ENCODE results near the gene KAZALD1. TPM values are rescaled to one million over a fixed set of nuclear protein-coding genes. Genes with fewer than 3 reads are reported as not detected.

The KAZALD1 gene
- total RNA-seq, 1 donor from 2014 or later: under 0.01 TPM

DNA sequence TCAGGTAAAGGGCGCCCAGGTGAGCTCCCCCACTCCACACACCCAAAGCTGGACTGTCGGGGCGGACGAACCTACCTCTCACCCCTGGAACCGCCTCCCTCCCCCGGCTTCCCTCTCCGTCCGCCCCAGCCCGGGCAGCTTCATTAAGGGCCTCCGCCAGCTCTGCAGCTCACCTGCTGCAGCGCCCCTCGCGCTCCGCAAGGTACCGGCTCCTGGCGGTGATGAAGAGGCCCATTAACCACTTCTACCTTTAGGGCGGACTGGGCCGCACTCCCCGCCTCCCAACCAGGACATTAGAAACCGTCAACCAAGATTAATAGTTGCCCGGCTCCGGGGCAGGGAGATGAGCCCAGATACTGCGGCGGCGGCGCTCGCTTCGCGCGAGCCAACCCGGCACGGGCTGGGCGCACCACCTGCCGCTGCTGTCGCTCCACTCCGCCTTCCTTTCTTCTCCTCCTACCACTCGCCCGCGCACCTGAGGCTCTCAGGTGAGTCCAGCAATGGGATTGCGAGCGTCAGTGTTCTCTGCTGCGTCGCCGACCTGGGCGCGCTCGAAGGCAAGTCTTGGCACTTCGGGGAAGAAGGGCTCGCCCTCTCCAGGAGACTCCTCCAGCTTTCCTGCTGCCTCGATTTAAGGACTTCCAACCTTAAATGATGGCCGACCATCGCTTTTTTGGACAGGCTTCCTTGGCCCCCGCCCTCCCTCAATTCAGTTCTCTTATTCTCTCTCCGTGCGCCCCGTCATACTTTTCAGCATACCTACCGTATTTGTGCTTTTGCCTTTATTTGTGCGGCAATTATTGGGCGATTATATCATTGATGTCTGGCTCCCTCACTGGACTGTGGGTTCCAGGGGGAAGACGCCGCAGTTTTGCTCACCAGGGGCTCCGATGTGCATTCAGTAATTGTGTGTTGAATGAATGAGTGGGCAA is 13.6 kb upstream of the KAZALD1 start:
- no peak for DNase-seq (ENCODE audit: low read depth in 2 of 2)

DNA sequence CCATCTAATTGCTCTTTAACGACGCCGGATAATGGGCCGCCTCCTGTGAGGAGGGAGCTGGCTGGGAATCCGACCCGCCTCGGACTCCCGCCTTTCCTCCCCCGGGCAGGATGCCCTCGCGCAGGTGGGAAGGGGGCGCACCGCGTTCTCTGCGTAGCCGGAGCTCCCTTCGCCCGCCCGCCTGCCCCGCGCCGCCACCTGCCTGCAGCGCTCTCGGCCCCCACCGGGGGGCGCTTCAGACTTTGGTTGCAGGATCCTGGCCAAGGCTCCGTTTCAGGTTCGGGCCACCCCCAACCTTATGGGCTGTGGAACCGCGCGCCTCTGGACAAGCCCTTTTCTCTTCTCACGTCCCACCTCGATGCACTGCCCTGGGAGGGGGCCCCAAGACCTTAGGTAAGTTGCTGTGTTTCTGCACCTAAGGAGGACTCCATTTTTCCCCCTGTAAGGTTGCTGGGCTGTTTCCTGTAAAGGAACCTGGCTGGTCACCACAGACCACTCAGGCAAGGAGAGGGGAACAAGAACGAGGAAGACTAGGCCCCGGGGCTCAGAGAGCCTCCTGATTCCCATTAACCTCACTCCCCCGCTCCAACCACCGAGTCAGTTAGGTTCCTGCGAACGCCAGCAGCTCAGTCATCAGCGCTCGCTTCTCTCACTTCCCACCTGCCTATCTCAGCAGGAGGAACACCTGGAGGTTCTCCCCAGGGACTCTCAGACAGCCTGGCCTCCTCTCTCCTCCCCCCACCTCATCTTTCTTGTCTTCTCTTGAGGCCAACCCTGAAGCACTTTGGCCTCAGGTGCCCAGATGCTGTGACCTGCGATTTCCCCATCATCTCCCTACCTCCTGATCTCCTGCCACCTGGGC is 11.3 kb upstream of the KAZALD1 start:
- peak; percentile 47 to 62 for DNase-seq (ENCODE audit: low read depth in 2 of 2)

DNA sequence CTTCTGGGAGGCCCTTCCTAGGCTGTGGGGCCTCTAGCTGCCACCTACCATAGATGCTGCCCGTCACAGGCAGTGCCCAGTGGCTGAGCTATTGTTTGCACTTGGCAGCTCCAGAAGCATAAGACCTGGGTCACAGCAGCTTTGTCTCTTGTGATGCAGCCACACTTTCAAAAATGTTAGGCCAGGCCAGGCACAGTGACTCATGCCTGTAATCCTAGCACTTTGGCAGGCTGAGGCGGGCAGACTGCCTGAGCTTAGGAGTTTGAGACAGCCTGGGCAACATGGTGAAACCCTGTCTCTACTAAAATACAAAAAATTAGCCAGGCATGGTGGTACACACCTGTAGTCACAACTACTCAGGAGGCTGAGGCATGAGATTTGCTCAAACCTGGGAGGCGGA is 9.5 kb upstream of the KAZALD1 start:
- peak; percentile 25 to 32 for DNase-seq (ENCODE audit: low read depth in 2 of 2)

DNA sequence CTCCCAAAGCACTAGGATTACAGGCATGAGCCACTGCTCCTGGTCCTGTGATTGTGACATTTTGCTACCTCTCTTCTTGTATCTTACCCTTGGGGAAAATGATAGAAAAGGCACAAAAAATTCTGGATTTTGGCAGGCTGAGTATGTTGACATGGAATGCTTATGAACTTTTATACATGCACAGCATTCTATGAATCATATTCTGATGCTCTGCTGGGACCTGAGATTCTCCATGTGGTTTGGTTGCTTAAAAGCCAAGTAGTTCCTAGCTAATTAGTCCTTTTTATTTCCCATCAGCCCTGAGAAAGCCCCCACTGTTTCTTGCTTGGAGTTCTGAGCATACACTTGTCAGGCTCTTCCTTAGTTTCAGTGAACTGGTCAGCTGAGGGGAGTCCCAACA is 8.3 kb upstream of the KAZALD1 start:
- no peak for DNase-seq (ENCODE audit: low read depth in 2 of 2)

DNA sequence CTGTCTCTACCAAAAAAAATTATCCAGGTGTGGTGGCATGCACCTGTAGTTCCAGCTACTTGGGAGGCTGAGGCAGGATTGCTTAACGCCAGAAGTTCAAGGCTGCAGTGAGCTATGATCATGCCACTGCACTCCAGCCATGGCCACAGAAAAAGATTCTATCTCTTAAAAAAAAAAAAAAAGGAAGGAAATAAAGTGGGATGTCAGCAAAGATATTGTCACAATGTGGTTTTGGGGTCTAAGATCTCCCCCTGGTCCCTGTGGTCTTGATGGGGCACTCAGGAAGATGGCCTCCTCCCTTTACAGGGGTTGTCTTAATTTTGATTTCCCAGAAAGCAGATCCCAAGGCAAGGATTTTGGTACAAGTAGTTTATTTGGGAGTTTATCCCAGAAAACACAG is 7.4 kb upstream of the KAZALD1 start:
- DNase-seq (ENCODE audit: low read depth in 2 of 2): no peak

- DNase-seq (ENCODE audit: low read depth in 2 of 2): no peak
Measured at GRCh38 chr10:101054876-101055275, 6.9 kb upstream of the KAZALD1 start.

- no peak for DNase-seq (ENCODE audit: low read depth in 2 of 2)
Measured at GRCh38 chr10:101055411-101055810, 6.4 kb upstream of the KAZALD1 start.

GRCh38 chr10:101056365-101057151 is 5.2 kb upstream of the KAZALD1 start:
- no peak for DNase-seq (ENCODE audit: low read depth in 2 of 2)

DNA sequence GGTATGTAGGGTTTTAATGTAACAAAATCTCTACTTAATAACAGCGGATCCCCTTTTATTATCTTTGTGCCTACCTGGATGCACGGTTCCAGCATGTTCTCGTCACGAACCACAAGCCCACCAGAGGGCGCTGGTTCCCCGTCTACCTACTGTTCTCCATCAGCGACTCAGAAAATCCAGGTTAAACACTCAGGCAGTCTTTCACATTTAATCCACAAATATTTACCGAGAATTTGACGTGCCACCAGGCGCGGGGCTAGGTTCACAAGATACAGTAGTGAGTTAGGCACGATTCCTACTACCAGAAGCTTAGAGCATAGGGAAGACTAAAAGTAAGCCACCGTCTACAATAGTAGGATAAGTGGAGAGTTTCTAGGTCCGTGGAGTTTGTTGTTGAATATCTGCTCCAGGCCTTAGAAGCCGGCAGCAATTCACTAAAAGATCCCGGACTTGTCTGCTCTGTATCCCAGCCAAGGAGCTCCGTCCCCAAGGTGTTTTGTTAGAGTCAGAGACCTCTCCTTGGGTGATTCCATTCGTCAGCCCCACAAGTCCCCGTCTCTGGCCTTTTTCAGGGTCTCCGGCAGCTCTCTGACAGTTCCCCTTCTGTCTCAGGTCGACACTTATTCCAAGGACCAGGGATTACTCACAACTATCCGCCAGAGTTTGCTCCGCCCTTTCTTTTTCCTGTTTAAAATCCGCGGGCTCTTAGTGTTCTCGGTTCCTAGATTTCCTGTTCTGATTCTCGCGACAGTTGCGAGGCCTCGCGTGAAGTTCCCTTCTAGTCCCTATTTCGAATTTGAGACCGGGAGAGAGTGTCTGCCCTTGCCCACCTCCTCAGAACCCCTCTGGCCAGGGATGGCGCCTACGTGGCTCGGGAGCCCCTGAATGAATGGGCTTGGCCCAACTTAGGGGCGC is 1.5 kb upstream of the KAZALD1 start:
- peak; percentile 94 for DNase-seq (ENCODE audit: low read depth in 2 of 2)

DNA sequence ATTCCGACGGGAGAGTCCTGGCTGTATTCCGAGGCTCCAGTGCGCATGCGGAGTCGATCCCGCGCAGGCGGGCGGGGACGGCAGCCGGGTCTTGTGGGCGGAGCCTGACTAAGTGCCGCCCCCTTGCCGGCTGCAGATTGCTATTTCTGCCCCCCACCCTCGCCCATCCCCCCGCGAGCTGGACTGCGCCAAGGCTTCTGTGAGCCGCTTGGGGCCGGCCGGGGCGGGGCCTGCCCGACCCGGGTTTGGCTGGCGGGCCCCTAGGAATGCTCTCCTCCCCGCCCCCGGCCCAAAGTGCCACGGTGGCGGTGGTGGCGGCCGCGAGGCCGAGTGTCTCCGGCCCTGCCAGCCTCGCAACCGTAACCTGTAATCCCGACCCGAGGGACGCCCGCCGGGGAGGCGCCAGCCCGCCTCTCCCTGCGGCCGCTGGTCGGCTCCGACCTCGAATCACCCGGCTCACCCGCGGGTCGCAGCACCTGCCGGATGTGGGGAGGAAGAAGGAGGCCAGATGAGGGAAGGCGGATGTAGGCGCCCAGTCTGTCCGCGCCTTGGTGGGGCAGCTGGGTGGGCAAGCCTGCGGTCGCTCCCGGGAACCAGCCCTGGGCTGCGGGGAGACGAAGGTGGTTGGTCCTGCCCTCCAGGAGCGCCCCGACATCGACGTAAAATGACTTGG is 702 bp upstream of the KAZALD1 start:
- DNase-seq (ENCODE audit: low read depth in 2 of 2): peak; percentile 88 to 94

DNA sequence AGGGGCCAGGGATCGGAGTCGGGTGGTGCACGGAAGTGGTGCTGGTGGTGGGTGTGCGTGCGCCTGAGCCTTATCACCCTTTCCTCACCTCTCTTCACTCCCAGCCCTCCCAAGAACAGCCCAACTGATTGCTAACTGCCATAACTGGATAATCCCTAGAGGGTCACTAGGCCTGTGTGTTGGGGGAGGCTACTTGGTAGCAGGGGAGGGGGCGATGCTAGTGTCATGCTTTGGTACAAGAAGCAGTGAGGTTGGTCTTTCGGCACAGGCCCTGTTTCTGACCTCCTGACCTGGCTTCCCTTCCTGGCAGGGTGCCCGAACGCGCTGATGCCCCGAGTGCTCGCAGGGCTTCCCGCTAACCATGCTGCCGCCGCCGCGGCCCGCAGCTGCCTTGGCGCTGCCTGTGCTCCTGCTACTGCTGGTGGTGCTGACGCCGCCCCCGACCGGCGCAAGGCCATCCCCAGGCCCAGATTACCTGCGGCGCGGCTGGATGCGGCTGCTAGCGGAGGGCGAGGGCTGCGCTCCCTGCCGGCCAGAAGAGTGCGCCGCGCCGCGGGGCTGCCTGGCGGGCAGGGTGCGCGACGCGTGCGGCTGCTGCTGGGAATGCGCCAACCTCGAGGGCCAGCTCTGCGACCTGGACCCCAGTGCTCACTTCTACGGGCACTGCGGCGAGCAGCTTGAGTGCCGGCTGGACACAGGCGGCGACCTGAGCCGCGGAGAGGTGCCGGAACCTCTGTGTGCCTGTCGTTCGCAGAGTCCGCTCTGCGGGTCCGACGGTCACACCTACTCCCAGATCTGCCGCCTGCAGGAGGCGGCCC is 652 bp downstream of the KAZALD1 start:
- DNase-seq (ENCODE audit: low read depth in 2 of 2): peak; percentile 59 to 75

DNA sequence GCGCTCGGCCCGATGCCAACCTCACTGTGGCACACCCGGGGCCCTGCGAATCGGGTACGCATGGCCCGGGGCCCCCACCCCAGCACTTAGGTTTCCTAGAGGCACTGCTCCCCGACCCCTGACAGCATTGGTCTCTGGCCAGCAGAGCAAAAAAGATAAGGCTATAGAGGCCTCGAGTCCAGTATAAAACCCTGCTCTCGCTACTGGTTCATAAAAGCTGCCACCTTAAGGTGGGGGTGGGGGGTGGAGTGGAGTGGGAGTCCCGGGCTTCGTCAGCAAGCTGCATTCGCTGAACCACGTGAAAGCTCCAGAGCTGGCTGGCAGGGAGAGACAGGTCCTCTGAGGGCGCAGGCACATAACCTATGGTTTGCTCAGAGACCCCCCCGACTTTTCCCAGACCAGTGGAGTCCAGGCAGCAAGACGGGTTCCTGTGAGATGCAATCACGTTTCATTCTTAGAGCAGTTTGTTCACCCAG is 1.3 kb downstream of the KAZALD1 start:
- DNase-seq (ENCODE audit: low read depth in 2 of 2): no peak

DNA sequence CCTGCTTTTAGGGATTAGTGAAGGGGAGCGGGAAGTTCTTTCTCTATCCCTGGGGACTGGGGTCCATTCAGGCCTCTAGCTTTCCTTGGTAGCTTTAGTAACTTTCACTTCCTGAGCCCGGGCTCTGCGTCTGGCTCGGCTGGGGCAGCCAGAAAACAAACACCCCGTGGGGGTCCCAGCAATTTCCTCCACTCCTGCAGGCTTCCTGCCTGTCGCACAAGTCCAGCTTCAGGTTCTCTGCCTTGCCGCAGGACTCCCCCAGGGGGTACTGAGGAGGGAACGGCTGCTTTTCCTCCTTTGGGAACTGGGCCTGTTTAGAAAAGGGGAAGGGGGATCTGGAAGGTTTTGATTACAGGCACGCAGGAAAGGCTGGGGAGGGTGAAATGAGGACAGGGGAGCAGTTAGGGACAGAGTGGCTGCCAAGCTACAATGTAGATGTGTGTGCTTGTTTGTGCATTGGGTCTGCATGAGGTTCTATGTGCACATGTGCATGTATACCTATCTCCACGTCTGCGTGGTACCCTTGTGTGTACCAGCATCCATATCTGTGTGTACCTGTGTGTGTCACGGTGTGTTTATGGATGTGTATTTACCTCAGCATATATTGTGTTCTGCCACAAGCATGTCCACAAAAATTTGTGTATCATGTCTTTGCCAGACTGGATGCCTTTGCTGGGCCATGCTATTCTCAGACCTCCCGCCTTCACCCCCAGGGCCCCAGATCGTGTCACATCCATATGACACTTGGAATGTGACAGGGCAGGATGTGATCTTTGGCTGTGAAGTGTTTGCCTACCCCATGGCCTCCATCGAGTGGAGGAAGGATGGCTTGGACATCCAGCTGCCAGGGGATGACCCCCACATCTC is 2.0 kb downstream of the KAZALD1 start:
- no peak for DNase-seq (ENCODE audit: low read depth in 2 of 2)

- no peak for DNase-seq (ENCODE audit: low read depth in 2 of 2)
Measured at GRCh38 chr10:101064415-101065030, 2.7 kb downstream of the KAZALD1 start.

GRCh38 chr10:101065481-101066145 is 3.8 kb downstream of the KAZALD1 start:
- DNase-seq (ENCODE audit: low read depth in 2 of 2): no peak

DNA sequence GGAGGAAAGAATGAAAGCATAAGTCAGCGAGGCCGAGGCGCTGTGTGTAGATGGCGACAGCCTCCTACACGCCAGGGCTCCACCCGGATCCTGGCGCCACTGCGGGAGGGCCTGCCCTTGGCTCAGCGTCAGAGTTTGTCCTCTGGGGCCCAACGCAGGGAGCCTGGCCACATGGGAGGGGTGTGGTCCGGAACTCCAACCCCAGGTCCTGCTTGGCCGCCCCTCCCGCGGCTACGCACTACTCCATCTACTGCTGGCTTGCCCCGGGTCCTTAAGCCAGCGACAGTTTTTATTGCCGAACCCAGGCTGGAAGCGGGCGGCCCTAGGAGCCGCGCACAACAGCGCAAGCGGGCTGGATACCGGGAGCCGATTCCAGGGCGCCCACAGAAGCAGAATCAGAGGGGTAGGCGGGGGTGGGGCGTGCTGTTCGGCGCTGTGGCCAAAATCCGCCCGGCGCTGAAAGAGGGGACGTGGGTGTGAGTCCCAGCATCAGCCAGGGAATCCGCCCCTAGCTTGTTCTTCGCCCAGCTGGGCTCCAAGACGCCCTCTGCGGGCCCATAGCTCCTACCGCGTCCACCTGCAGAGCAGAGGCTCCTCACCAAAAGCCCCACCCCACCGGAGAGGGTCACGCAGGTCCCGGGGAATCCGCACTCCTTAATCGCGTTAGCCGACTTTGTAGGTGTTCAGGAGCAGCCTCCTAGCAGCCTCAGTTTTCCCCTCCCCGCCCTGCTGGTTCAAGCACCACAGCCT is 4.5 kb downstream of the KAZALD1 start:
- DNase-seq (ENCODE audit: low read depth in 2 of 2): peak; percentile 28 to 48
